Muscle layer of colon (tissue), 2 donors: Measurements from ENCODE around the gene PIM1.
A peak's percentile ranks its signal among the peaks of the same experiment; 100 is the strongest.
"Not testable (repeated sequence)": the region's sequence is repeated elsewhere in the genome, so short reads cannot be mapped to it uniquely, and the experiment has no call there.

Experiments used
- H3K27ac ChIP-seq: one replicate; pipeline ENCODE4 v1.7.0; 2013; ENCODE audit warnings: low read depth, mild to moderate bottlenecking, low read length, moderate library complexity
- H3K27me3 ChIP-seq, 2 donors: one replicate each; pipeline ENCODE4 v1.7.0; 2013; ENCODE audit warnings: low read length in 2 of 2, mild to moderate bottlenecking in 2 of 2; ENCODE audit not compliant: insufficient read depth in 2 of 2, control insufficient read depth in 1 of 2
- H3K36me3 ChIP-seq: one replicate; pipeline ENCODE4 v1.7.0; 2013; ENCODE audit warnings: mild to moderate bottlenecking, low read length; ENCODE audit not compliant: insufficient read depth
- H3K4me1 ChIP-seq: one replicate; pipeline ENCODE4 v1.7.0; 2013; ENCODE audit warnings: mild to moderate bottlenecking, low read length; ENCODE audit not compliant: insufficient read depth
- H3K4me3 ChIP-seq, 2 donors: one replicate each; pipeline ENCODE4 v1.7.0; 2013; ENCODE audit warnings: low read length in 2 of 2, low read depth in 1 of 2, mild to moderate bottlenecking in 1 of 2, moderate library complexity in 1 of 2
- H3K9ac ChIP-seq: one replicate; pipeline ENCODE4 v1.7.0; 2013; ENCODE audit warnings: low read length
- H3K9me3 ChIP-seq: one replicate; pipeline ENCODE4 v1.7.0; 2013; ENCODE audit warnings: mild to moderate bottlenecking, low read length
- donor health status: abdominal sarcoma.
- donor health status: Adenocarcinoma of cecum.

The PIM1 gene

DNA sequence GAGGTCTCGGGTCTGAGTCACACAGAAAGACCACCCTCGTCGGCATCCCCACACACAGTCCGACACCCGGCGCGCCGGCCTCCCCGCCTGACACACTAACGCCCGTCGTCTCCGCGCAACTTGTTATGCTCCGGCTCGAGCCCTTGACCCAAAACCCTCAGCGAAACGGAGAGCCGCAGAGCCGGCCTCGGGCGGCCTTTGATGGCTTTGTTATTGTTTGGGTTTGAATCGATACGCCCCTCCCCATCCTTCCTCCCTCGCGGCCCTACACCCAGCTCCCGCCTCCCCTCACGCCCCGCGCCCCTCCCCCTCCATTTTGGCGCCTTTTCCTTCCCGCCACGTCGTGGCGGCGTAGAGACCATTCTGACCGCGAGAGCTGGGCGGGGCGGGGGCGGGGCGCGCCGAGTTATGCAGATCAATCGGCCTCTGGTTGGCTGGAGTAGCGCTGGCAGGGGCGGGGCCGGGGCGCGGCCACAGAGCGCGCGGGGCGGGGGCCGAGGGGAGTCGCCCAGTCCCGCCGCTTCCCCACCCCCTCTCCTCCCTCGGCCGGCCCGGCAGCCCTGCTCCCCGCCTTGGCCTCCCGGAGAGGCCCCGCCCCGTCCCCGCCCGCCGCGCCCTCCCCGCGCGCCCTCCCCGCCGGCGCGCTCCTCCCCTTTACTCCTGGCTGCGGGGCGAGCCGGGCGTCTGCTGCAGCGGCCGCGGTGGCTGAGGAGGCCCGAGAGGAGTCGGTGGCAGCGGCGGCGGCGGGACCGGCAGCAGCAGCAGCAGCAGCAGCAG is at the start of gene PIM1:
Gene PIM1 (plus strand): TSS at position 657 of the 777 bp plus-strand sequence. CDS start 424 bp downstream, outside the sequence.
- H3K27ac ChIP-seq: peak within 1 kb of the TSS; percentile 97
- H3K27me3 ChIP-seq: no peaks in the 10 kb centered on the region
- peaks cover 23% of the 10 kb centered on the region for H3K36me3 ChIP-seq
- peaks cover 34% of the 10 kb centered on the region for H3K4me1 ChIP-seq
- H3K9ac ChIP-seq: peak within 1 kb of the TSS; percentile 95
- no peaks in the 10 kb centered on the region for H3K9me3 ChIP-seq
- H3K4me3 ChIP-seq: peak within 1 kb of the TSS; percentile 87 to 89

DNA sequence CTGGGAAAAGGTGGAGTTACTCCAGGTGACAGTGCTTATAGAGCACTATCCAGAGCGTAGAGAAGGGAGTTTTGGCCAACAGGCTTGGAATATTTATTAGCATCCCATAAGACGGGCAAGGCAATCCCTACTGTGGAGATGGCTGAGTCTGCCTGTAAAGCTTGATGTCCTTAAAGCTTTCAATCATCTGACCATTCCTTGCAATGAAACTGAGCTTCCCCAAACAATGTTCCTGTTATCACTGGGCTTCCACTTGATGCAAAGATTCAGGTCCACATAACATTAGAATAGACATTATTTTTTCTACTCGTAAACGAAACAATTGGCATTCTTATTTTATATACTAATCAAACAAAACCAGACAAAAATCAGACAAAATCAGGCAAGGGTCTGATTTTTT is 48.4 kb upstream of the PIM1 start:
- Histone ChIP-seq H3K4me1 (peaks cover 11% of the 10 kb centered on the region), H3K27ac (no peak overlapping the region), H3K9ac (no peak overlapping the region)

DNA sequence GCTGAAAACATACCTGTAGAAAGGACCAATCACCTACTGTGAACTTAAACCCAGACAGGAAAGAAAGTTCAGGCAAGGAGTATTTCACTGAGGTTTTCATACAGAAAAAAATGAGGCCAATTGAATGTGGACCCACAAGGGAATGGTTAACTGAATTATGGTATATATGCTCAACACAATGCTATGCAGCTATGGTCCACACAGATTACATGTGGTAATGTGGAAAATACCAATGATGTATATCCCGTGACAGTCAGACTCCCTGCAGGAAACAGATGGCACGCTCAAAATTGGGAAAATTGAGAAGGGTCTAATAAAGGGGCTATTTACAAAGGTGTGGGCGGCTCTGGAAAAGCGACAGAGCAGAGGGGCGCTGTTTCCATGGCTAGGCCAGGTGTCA is 47.1 kb upstream of the PIM1 start:
- H3K27me3 ChIP-seq: no peaks in the 10 kb centered on the region
- no peaks in the 10 kb centered on the region for H3K36me3 ChIP-seq
- no peak overlapping the region for H3K27ac ChIP-seq
- no peaks in the 10 kb centered on the region for H3K9me3 ChIP-seq
- no peak overlapping the region for H3K9ac ChIP-seq
- no peak overlapping the region for H3K4me3 ChIP-seq
- peaks cover 11% of the 10 kb centered on the region for H3K4me1 ChIP-seq

More for the DNA sequence above, 48.4 kb upstream of the PIM1 start:
- Histone ChIP-seq H3K9me3 (no peaks in the 10 kb centered on the region), H3K36me3 (no peaks in the 10 kb centered on the region), H3K27me3 (no peaks in the 10 kb centered on the region), H3K4me3 (no peak overlapping the region)

DNA sequence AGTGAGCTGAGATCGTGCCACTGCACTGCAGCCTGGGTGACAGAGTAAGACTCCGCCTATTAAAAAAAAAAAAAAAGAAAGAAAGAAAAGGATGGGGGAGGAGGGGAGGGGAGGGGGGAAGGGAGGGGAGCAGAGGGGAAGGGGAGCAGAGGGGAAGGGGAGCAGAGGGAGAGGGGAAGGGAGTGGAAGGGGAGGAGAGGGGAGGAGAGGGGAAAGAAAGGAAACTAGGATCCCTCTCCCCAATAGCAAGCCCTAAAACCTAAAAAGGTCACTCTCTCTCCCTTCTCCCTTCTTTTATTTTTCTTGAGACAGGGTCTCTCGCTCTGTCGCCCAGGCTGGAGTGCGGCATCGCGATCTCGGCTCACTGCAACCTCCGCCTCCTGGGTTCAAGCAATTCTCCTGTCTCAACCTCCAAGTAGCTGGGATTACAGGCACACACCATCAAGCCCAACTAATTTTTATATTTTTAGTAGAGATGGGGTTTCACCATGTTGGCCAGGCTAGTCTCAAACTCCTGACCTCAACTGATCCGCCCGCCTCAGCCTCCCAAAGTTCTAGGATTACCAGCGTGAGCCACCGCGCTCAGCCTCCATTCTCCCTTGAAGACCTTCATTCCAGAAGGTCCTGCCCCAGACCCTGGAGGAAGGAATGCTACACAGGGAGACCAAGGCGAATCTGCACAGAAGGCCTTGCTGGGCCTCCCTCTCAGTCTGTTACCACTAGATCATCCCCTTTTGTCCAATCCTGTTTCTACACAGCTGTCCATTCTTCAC is 45.8 kb upstream of the PIM1 start:
- Histone ChIP-seq H3K36me3 (no peaks in the 10 kb centered on the region), H3K27me3 (no peaks in the 10 kb centered on the region), H3K9ac (no peak overlapping the region), H3K4me1 (peaks cover 20% of the 10 kb centered on the region), H3K4me3 (no peak overlapping the region), H3K27ac (no peak overlapping the region), H3K9me3 (no peaks in the 10 kb centered on the region)

DNA sequence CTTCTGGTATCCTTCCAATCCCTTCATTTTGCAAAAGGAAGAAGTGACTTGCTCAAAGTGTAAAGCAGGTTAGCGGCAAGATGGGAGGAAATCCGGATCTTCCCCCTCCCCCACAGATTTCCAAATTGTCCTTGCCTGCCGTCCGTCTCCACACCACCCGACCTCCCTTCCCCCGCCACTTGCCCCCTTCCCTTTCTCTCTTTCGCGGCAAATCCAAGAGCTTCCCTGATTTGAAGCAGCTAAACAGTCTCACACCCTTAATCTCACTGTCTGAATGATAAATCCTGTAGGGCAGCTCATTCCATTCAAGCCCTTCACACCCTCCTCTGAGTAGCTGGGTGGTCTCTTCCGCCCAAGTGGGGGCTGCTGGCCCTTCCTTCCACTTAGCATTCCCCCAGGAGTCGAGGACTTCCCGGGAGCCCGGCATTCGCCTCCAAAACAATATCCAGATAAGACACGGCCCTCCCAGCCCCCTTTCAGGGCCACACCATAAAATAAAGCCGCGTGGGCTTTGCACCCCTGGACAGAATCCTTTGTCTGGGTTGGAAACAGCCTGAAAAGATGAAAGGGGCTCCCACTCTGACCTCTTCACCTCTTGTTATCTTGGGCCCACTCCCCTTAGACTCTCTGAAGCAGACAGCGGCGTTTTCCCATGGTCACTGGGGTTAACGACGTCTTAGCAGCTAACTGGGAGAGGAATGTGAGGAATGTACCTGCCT is 44.0 kb upstream of the PIM1 start:
- no peaks in the 10 kb centered on the region for H3K9me3 ChIP-seq
- H3K4me1 ChIP-seq: peaks cover 30% of the 10 kb centered on the region
- no peak overlapping the region for H3K27ac ChIP-seq
- no peaks in the 10 kb centered on the region for H3K27me3 ChIP-seq
- H3K36me3 ChIP-seq: no peaks in the 10 kb centered on the region
- H3K4me3 ChIP-seq: peak overlapping the region in 1 of 2 donors; percentile 8
- no peak overlapping the region for H3K9ac ChIP-seq

DNA sequence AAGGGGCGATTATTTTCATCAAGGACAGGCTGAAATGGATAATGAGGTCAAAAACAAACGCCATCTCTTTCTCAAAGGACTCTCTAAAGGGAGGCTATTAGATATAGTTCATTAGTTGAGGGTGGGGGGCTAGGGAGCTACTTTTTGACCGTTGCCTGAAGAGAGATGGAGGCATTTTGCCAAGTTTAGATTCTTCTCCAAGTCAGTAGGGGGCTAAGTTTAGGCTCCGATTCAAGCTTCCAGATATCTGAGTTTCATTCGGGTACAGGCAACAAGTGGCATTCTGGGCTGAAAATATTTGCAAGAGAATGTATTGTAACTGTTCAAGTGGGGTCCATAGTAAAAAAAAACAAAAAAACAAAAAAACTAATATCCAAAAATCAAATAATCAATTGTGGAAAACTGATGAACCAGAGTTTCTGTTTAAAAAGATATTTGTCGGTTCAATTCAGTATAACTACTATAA is 43.4 kb upstream of the PIM1 start:
- Histone ChIP-seq H3K27me3 (no peaks in the 10 kb centered on the region), H3K36me3 (no peaks in the 10 kb centered on the region), H3K9me3 (no peaks in the 10 kb centered on the region), H3K9ac (no peak overlapping the region), H3K4me3 (no peak overlapping the region), H3K4me1 (peaks cover 32% of the 10 kb centered on the region), H3K27ac (no peak overlapping the region)

DNA sequence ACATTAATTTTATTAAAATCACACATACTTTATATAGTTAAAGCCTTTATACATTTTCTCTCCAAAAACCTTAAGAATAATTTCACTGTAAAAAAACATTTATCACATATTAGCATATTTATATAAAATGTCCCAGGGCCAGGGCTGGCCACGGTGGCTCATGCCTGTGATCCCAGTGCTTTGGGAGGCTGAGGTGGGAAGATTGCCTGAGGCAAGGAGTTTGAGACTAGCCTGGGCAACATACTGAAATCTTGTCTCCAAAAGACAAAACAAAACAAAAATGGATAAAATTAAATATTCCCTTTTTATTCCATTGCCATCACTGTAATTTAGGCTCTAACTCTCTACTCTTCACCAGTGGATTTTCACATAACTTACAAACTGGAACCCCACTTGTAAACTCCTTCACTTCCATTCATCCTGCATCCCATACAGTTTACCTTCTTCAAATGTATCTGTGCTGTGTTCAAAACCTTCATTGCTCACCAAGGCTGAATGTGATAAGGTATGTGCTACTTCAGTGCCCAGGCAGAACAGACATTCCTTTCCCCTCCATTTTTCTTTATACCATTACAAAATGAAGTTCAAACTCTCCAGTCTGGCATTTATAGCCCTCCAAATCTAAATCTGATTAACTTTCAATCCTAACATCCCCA is 42.9 kb upstream of the PIM1 start:
- H3K9me3 ChIP-seq: no peaks in the 10 kb centered on the region
- H3K36me3 ChIP-seq: no peaks in the 10 kb centered on the region
- no peak overlapping the region for H3K27ac ChIP-seq
- H3K4me3 ChIP-seq: no peak overlapping the region
- H3K27me3 ChIP-seq: no peaks in the 10 kb centered on the region
- peaks cover 37% of the 10 kb centered on the region for H3K4me1 ChIP-seq
- no peak overlapping the region for H3K9ac ChIP-seq

DNA sequence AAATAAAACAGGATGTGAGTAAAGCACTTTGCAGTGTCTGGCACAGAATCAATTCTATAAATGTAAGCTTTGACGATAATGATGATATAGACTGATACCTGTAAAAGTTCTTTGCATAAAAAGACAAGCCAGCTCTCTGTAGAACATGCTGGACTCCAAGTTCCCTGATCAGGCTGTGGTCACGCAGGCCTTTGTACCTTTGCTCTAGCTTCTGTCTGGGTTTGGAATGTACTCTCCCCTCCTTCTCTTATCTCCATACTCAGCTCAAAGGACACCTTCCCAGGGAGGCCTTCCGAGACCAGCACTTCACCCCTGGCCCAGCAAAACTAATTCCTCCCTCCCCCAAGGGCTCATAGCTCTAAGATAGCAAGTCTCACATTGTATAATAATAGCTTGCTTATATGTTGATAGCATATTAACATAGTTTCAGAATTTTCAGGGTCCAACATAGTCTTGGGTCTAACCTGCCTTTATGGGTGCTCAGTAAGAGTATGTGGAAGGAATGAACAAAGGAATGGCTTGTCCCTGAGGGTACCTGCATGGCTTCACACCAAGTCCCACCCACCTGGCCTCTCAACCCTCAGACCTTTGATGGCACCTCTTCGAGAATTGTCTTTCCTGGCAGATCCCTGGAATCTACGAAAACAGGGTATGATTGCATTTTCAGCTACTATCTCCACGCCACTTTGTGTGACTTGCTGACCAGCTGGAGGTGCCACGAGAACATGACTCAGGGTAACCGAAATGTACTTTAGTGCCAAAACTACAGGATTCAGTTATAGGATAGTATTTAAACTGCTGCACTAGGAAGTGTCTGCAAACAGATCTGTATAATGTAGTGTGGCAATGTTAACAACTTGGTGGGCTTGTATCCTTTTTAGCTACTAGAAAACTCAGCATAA is 41.7 kb upstream of the PIM1 start:
- no peaks in the 10 kb centered on the region for H3K27me3 ChIP-seq
- no peak overlapping the region for H3K9ac ChIP-seq
- no peak overlapping the region for H3K27ac ChIP-seq
- no peaks in the 10 kb centered on the region for H3K36me3 ChIP-seq
- H3K4me1 ChIP-seq: peaks cover 37% of the 10 kb centered on the region
- H3K9me3 ChIP-seq: no peaks in the 10 kb centered on the region
- no peak overlapping the region for H3K4me3 ChIP-seq

DNA sequence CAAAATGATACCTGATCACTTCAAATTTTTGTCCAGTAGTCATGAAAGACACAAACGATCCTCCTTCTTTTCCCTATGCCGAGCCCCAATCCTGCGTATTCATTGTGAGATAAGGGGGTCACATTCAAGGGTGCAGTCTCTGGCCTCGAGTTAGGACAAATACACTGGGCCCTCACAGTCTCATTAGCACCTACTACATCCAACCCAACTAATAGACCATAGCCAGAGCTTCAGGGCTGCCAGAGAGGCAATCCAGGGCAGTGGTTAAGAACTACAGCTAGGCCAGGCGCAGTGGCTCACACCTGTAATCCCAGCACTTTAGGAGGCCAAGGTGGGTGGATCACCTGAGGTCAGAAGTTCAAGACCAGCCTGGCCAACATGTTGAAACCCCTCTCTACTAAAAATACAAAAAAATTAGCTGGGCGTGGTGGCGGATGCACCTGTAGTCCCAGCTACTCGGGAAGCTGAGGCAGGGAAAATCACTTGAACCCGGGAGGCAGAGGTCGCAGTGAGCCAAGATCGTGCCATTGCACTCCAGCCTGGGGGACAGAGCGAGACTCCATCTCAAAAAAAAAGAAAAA is 41.0 kb upstream of the PIM1 start:
- H3K36me3 ChIP-seq, H3K9me3 ChIP-seq, H3K4me3 ChIP-seq, H3K9ac ChIP-seq, H3K27me3 ChIP-seq: not testable (repeated sequence)
- Histone ChIP-seq H3K4me1 (peaks cover 42% of the 10 kb centered on the region), H3K27ac (peak overlapping the region; percentile 13)

DNA sequence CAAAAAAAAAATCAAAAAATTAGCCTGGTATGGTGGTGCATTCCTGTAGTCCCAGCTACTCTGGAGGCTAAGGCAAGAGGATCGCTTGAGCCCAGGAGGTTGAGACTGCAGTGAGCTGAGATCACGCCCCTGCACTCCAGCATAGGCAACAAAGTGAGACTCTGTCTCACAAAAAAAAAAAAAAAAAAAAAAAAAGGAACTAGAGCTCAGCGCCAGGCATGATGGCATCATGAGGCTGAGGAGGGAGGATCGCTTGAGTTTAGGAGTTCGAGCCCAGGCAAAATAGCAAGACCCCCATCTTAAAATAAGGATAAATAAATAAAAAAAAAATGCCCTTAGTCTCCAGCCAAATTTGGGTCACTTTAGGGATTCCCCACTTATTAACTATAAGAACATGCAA is 40.4 kb upstream of the PIM1 start:
- Histone ChIP-seq H3K4me3 (no peak overlapping the region), H3K9ac (no peak overlapping the region), H3K36me3 (no peaks in the 10 kb centered on the region), H3K27ac (peak overlapping the region; percentile 76), H3K9me3 (no peaks in the 10 kb centered on the region), H3K4me1 (peaks cover 48% of the 10 kb centered on the region), H3K27me3 (no peaks in the 10 kb centered on the region)
